GM12875 (cell line): ENCODE measurements around the gene MAP1LC3A.

Source experiments
- H3K4me3 ChIP-seq: one replicate; pipeline ENCODE4 v1.5.1; 2011; ENCODE audit warnings: low read depth, low read length, control low read depth
- CTCF ChIP-seq: IDR thresholded peaks from 2 replicates; pipeline ENCODE4 v1.5.1; 2011; ENCODE audit warnings: low read depth, mild to moderate bottlenecking, control low read depth, inconsistent platforms, low read length, moderate library complexity, borderline replicate concordance; ENCODE audit not compliant: insufficient read depth

MAP1LC3A gene

GRCh38 chr20:34600892-34601653 lies 42.6 kb downstream of the MAP1LC3A start:
- no peak overlapping the region for H3K4me3 ChIP-seq
- TF ChIP-seq CTCF, result no peak

GRCh38 chr20:34604980-34605788 lies 46.7 kb downstream of the MAP1LC3A start:
- no peak for TF ChIP-seq CTCF
- no peak overlapping the region for H3K4me3 ChIP-seq

GRCh38 chr20:34607066-34607465 lies 48.5 kb downstream of the MAP1LC3A start:
- H3K4me3 ChIP-seq, result no peak overlapping the region

More at GRCh38 chr20:34607066-34607465, 48.5 kb downstream of the MAP1LC3A start:
- no peak for TF ChIP-seq CTCF
